Astrocyte of the cerebellum (primary cell): ENCODE results near the gene RBFA.

Experiments used
- DNase-seq: peaks from one replicate; pipeline ENCODE4 v3.0.0-alpha.2; 2011; ENCODE audit warnings: low read depth
- H3K4me3 ChIP-seq: 2 replicates; pipeline ENCODE4 v1.5.1; 2011; ENCODE audit warnings: mild to moderate bottlenecking, low read depth, low read length, moderate library complexity
- in situ Hi-C: cut with HindIII; loops from 2 replicates; pipeline ENCODE4 v1.10.0; 2017; ENCODE audit warnings: low sequenced_read_pairs
- TF ChIP-seq, protein P1 (sequence below): IDR thresholded peaks from 2 replicates; pipeline ENCODE4 v1.5.1; 2012; ENCODE audit warnings: low read length, low read depth, moderate library complexity, mild to moderate bottlenecking; ENCODE audit errors: missing control alignments

Gene RBFA

GRCh38 chr18:80046961-80047541 is 12.8 kb downstream of the RBFA start:
- in situ Hi-C loops, result no loop called here
- TF ChIP-seq, protein P1, sequence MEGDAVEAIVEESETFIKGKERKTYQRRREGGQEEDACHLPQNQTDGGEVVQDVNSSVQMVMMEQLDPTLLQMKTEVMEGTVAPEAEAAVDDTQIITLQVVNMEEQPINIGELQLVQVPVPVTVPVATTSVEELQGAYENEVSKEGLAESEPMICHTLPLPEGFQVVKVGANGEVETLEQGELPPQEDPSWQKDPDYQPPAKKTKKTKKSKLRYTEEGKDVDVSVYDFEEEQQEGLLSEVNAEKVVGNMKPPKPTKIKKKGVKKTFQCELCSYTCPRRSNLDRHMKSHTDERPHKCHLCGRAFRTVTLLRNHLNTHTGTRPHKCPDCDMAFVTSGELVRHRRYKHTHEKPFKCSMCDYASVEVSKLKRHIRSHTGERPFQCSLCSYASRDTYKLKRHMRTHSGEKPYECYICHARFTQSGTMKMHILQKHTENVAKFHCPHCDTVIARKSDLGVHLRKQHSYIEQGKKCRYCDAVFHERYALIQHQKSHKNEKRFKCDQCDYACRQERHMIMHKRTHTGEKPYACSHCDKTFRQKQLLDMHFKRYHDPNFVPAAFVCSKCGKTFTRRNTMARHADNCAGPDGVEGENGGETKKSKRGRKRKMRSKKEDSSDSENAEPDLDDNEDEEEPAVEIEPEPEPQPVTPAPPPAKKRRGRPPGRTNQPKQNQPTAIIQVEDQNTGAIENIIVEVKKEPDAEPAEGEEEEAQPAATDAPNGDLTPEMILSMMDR, result no peak
- no peak overlapping the region for H3K4me3 ChIP-seq
- no peak for DNase-seq

GRCh38 chr18:80050797-80051196 is 16.6 kb downstream of the RBFA start:
- in situ Hi-C loops, result no loop called here
- H3K4me3 ChIP-seq, result no peak overlapping the region
- no peak for DNase-seq
- TF ChIP-seq, protein P1, result no peak

DNA sequence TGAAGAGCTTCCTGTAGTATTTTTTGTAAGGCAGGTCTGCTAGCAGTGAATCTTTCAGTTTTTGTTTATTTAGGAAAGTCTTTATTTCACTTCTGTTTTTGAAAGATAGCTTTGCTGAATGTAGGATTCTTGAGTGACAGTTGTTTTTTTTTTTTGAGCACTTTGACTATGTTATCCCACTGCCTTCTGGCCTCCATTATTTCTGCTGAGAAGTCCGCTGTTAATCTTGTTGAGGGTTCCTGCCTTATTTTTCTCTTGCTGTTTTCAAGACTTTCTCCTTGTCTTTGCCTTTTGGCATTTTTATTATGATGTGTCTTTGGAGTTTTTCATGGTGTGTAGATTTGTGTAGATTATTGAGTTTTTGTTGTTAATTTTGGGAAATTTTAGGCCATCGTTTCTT is 21.9 kb downstream of the RBFA start:
- in situ Hi-C loops, result no loop called here
- DNase-seq, result no peak
- TF ChIP-seq, protein P1, result no peak
- no peak overlapping the region for H3K4me3 ChIP-seq

- no peak overlapping the region for H3K4me3 ChIP-seq
- TF ChIP-seq, protein P1, result no peak
- DNase-seq, result no peak
- in situ Hi-C loops, result no loop called here
These were observed 25.7 kb downstream of the RBFA start for GRCh38 chr18:80059945-80060344.

DNA sequence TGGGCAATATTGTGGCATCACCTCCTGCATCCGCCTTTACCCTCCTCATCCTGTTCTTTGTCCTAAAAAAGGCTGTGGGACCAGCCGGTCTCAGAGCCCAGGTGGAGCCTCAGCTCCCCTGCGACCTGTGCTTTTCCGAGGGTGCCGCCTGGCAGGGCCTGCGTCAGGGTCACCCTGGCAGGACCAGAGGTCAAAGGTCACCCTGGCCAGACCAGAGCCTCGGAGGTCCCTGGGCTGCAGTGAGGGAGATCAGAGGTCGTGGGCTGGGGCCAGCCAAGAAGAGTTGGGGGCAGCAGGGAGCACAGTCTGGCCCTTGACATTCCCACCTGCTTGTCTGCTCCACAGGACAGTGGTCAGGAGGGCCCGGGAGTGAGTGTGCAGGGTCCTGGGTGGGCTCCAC is 31.5 kb downstream of the RBFA start:
- in situ Hi-C loops, result no loop called here

DNA sequence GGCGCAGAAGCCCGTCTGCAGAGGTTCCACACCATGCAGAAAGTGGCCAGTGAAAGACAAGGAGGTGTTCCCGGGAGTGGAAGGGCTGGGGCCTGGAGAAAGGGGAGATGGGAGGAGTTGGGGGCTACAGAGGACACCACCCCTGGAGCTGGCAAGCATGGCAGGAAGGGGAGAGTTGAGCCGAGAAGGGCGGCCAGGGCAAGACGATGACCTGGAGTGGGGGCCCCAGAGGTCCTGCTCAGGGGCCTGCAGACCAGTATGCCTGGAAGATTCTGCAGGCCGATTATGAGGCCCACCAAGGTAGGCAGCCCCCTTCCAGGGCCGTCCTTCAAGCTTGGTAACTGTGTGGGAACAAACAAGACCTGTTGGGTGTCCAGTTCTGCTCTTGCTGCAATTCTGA is 33.1 kb downstream of the RBFA start:
- TF ChIP-seq, protein P1, result no peak
- DNase-seq, result no peak
- H3K4me3 ChIP-seq, result no peak overlapping the region
- in situ Hi-C loops, result no loop called here

More for the DNA sequence above, 31.5 kb downstream of the RBFA start:
- TF ChIP-seq, protein P1, result no peak
- DNase-seq, result no peak
- no peak overlapping the region for H3K4me3 ChIP-seq

DNA sequence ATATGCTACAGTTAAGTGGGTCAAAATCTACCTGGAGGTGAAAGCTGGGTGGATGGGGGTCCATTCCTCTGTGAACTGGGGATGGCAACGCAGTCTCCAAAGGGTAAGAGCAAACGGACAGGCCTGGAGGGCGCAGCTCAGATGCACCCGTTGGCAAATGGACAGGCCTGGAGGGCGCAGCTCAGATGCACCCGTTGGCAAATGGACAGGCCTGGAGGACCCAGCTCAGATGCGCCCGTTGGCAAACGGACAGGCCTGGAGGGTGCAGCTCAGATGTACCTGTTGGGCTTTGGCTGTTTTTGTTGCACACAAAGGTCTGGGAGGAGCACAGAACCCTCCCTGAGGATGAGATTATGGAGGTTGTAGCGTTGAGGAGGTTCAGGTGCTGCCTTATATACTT is 33.7 kb downstream of the RBFA start:
- TF ChIP-seq, protein P1, result no peak
- DNase-seq, result no peak
- no peak overlapping the region for H3K4me3 ChIP-seq
- in situ Hi-C loops, result no loop called here
